ENCODE measurements around the gene BAZ2A. TPM values are rescaled to one million over a fixed set of nuclear protein-coding genes. Genes with fewer than 3 reads are reported as not detected.
A peak's percentile ranks its signal among the peaks of the same experiment; 100 is the strongest.

BAZ2A gene
- total and polyA plus RNA-seq, 2 donors (not counting 3 experiments of a cell fraction or from before 2014, with no cell fraction given), result 56.0 to 91.4 TPM

GRCh38 chr12:56616925-56617324 is 13.2 kb downstream of the BAZ2A start:
- Histone ChIP-seq H3K9me1 (replicated peaks; ENCODE audit: control insufficient read depth, extremely low read depth, insufficient read depth, low read length) (no peaks in the 10 kb centered on the region), H3K4me2 (ENCODE audit: insufficient read depth, low read length) (no peak overlapping the region), H3K4me1 (ENCODE audit: control insufficient read depth, extremely low read depth, insufficient read depth, low read length) (no peaks in the 10 kb centered on the region), H3K4me3 (replicated peaks in 1 of 3; ENCODE audit: insufficient read depth in 1 of 3, low read depth in 1 of 3, low read length in 3 of 3) (no peak overlapping the region), H3K27ac (ENCODE audit: insufficient read depth, low read depth, low read length) (no peak overlapping the region), H3K9ac (replicated peaks; ENCODE audit: extremely low read depth, insufficient read depth, low read length) (no peak overlapping the region), H4K20me1 (replicated peaks; ENCODE audit: control insufficient read depth, extremely low read depth, insufficient read depth, low read length) (no peaks in the 10 kb centered on the region), H3K9me3 (replicated peaks; ENCODE audit: control insufficient read depth, insufficient read depth, low read length) (no peaks in the 10 kb centered on the region), H3K79me2 (ENCODE audit: control insufficient read depth, insufficient read depth, low read length) (peaks cover 40% of the 10 kb centered on the region), H3K27me3 (ENCODE audit: control insufficient read depth in 2 of 2, insufficient read depth in 2 of 2, low read length in 2 of 2) (no peaks in the 10 kb centered on the region), H2AFZ (ENCODE audit: low read depth, low read length) (no peak overlapping the region), H3K36me3 (ENCODE audit: control insufficient read depth in 2 of 2, extremely low read depth in 1 of 2, insufficient read depth in 2 of 2, low read length in 2 of 2) (peaks cover 28 to 51% of the 10 kb centered on the region in 2 experiments)
- intact Hi-C loops (cut with micrococcal nuclease), result no loop called here
- dilution Hi-C loops (cut with MboI; ENCODE audit: extremely low pct_ligation_motif_present, low sequenced_read_pairs), result no loop called here
- TF ChIP-seq MYC (IDR thresholded peaks at IDR 0.05; ENCODE audit: low read depth, low read length) (no peak), MAX (IDR thresholded peaks at IDR 0.05; ENCODE audit: insufficient read depth, insufficient read length) (no peak), GATA2 (IDR thresholded peaks at IDR 0.05; ENCODE audit: insufficient read depth, insufficient read length, low read depth, low read length) (no peak), JUN (IDR thresholded peaks at IDR 0.05; ENCODE audit: borderline replicate concordance, insufficient read depth, insufficient read length, low read depth) (no peak), EZH2 (IDR thresholded peaks at IDR 0.05; ENCODE audit: borderline replicate concordance, low read depth, low read length, severe bottlenecking) (no peak)
- TF ChIP-seq, protein P1, sequence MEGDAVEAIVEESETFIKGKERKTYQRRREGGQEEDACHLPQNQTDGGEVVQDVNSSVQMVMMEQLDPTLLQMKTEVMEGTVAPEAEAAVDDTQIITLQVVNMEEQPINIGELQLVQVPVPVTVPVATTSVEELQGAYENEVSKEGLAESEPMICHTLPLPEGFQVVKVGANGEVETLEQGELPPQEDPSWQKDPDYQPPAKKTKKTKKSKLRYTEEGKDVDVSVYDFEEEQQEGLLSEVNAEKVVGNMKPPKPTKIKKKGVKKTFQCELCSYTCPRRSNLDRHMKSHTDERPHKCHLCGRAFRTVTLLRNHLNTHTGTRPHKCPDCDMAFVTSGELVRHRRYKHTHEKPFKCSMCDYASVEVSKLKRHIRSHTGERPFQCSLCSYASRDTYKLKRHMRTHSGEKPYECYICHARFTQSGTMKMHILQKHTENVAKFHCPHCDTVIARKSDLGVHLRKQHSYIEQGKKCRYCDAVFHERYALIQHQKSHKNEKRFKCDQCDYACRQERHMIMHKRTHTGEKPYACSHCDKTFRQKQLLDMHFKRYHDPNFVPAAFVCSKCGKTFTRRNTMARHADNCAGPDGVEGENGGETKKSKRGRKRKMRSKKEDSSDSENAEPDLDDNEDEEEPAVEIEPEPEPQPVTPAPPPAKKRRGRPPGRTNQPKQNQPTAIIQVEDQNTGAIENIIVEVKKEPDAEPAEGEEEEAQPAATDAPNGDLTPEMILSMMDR (IDR thresholded peaks at IDR 0.05; ENCODE audit: extremely low read depth in 1 of 2, insufficient read depth in 1 of 2, low read depth in 1 of 2, low read length in 2 of 2), result no peak
- CTCF ChIA-PET, result interaction anchor here (0.7 to 13.9 kb wide), 2 partner anchors 19 to 103 kb away, joined by 3 to 150 read pairs; no protein-coding TSS in a partner anchor
- no TSS peak for BruUV-seq (replicated peaks)
- FAIRE-seq (peak; percentile 33), DNase-seq (ENCODE audit: low read depth, low spot score) (no peak)
- POLR2A ChIA-PET, result no interaction called here
